Uterus (tissue), 4 donors: ENCODE data around the gene FLNB. TPM values are rescaled to one million over a fixed set of nuclear protein-coding genes. Genes with fewer than 3 reads are reported as not detected.

ENCODE experiments used
- DNase-seq, 2 donors: peaks; one replicate each; pipeline ENCODE4 v3.0.0-alpha.2; 2019 to 2020
- H3K27ac ChIP-seq, 2 donors: fragments of 200-600 bp; sonication (generic); 1 replicate in 1 of 2; 2 replicates in 1 of 2; pipeline ENCODE4 v1.5.1; 2016 to 2018
- H3K27me3 ChIP-seq, 2 donors: fragments of 200-600 bp; sonication (generic); one replicate each; pipeline ENCODE4 v1.5.1; 2018 to 2019; ENCODE audit warnings: control low read depth in 1 of 2
- H3K36me3 ChIP-seq, 2 donors: fragments of 200-600 bp; sonication (generic); one replicate each; pipeline ENCODE4 v1.5.1; 2019; ENCODE audit warnings: control low read depth in 1 of 2
- H3K4me1 ChIP-seq, 2 donors: fragments of 200-600 bp; sonication (generic); one replicate each; pipeline ENCODE4 v1.5.1; 2018 to 2019; ENCODE audit warnings: control low read depth in 1 of 2
- H3K4me3 ChIP-seq, 2 donors: fragments of 200-600 bp; sonication (generic); 1 replicate in 1 of 2; 2 replicates in 1 of 2; pipeline ENCODE4 v1.5.1; 2018 to 2019; ENCODE audit warnings: mild to moderate bottlenecking in 1 of 2
- H3K9me3 ChIP-seq, 2 donors: fragments of 200-600 bp; sonication (generic); one replicate each; pipeline ENCODE4 v1.5.1; 2019; ENCODE audit warnings: control low read depth in 1 of 2
- CTCF ChIP-seq, 4 experiments: fragments of 200-600 bp in 2 of 4; fragments of 450-650 bp in 2 of 4; sonication (generic) in 2 of 4; IDR thresholded peaks; one replicate each; pipeline ENCODE4 v1.5.1; 2016 to 2019; ENCODE audit warnings: antibody characterized with exemption in 4 of 4, mild to moderate bottlenecking in 2 of 4, moderate library complexity in 1 of 4
- POLR2A ChIP-seq, 2 donors: fragments of 450-650 bp; IDR thresholded peaks; one replicate each; pipeline ENCODE4 v1.6.1; 2016; ENCODE audit warnings: antibody characterized with exemption in 2 of 2, mild to moderate bottlenecking in 1 of 2, moderate library complexity in 1 of 2
- intact Hi-C: fragments of 100-400 bp; cut with DNase I; formaldehyde crosslinking; loops from one replicate; pipeline ENCODE4 v1.15.1; 2023; ENCODE audit warnings: low total_unique reads
- total RNA-seq, 4 donors: library from RNA; depleted of rRNA in 3 of 4; stranded (reverse); fragments of >200 nt in 3 of 4; gene quantifications; one replicate each; pipeline versions ENCODE4 v1.1.0 to v1.2.4, GENCODE V29; 2014 to 2023
- donor health status: DM: yes; HTN: yes; CAD: no.

FLNB gene
- total RNA-seq, 4 donors from 2014 or later: 52.4 to 283 (median 148) TPM

- H3K9me3 ChIP-seq: no peaks in the 10 kb centered on the region
- DNase-seq: no peak
- intact Hi-C loops: no loop called here
- no peaks in the 10 kb centered on the region for H3K36me3 ChIP-seq
- no peak overlapping the region for H3K27ac ChIP-seq
- no peaks in the 10 kb centered on the region for H3K27me3 ChIP-seq
- no peaks in the 10 kb centered on the region for H3K4me1 ChIP-seq
- H3K4me3 ChIP-seq: no peak overlapping the region
- TF ChIP-seq CTCF (IDR thresholded peaks at IDR 0.05) (no peak), POLR2A (IDR thresholded peaks at IDR 0.05) (no peak)
Observed at GRCh38 chr3:58144478-58145325, 136.5 kb downstream of the FLNB start.

- H3K36me3 ChIP-seq: no peaks in the 10 kb centered on the region
- H3K4me1 ChIP-seq: no peaks in the 10 kb centered on the region
- no peaks in the 10 kb centered on the region for H3K9me3 ChIP-seq
- no peaks in the 10 kb centered on the region for H3K27me3 ChIP-seq
- no peak for TF ChIP-seq POLR2A (IDR thresholded peaks at IDR 0.05)
- no peak for TF ChIP-seq CTCF (IDR thresholded peaks at IDR 0.05)
- no peak for DNase-seq
- no peak overlapping the region for H3K4me3 ChIP-seq
- H3K27ac ChIP-seq: no peak overlapping the region
- intact Hi-C loops: no loop called here
Observed at GRCh38 chr3:58148049-58148448, 139.8 kb downstream of the FLNB start.

GRCh38 chr3:58150130-58150809 lies 142.0 kb downstream of the FLNB start:
- no peak for TF ChIP-seq POLR2A (IDR thresholded peaks at IDR 0.05)
- TF ChIP-seq CTCF (IDR thresholded peaks at IDR 0.05): no peak
- no peaks in the 10 kb centered on the region for H3K36me3 ChIP-seq
- no peak for DNase-seq
- intact Hi-C loops: no loop called here
- no peak overlapping the region for H3K27ac ChIP-seq
- H3K4me1 ChIP-seq: no peaks in the 10 kb centered on the region
- H3K4me3 ChIP-seq: no peak overlapping the region
- H3K9me3 ChIP-seq: no peaks in the 10 kb centered on the region
- no peaks in the 10 kb centered on the region for H3K27me3 ChIP-seq

- no peak overlapping the region for H3K4me3 ChIP-seq
- no peak overlapping the region for H3K27ac ChIP-seq
- intact Hi-C loops: no loop called here
- no peaks in the 10 kb centered on the region for H3K4me1 ChIP-seq
- no peaks in the 10 kb centered on the region for H3K27me3 ChIP-seq
- H3K36me3 ChIP-seq: no peaks in the 10 kb centered on the region
- TF ChIP-seq CTCF (IDR thresholded peaks at IDR 0.05) (no peak), POLR2A (IDR thresholded peaks at IDR 0.05) (no peak)
- DNase-seq: no peak
- no peaks in the 10 kb centered on the region for H3K9me3 ChIP-seq
Observed at GRCh38 chr3:58150810-58151199, 142.6 kb downstream of the FLNB start.

- peak overlapping the region; percentile 1 to 31 for H3K27ac ChIP-seq
- DNase-seq: no peak
- TF ChIP-seq POLR2A (IDR thresholded peaks at IDR 0.05) (no peak), CTCF (IDR thresholded peaks at IDR 0.05) (no peak)
- no peak overlapping the region for H3K4me3 ChIP-seq
- no peaks in the 10 kb centered on the region for H3K36me3 ChIP-seq
- no peaks in the 10 kb centered on the region for H3K9me3 ChIP-seq
- no peaks in the 10 kb centered on the region for H3K27me3 ChIP-seq
- intact Hi-C loops: no loop called here
- no peaks in the 10 kb centered on the region for H3K4me1 ChIP-seq
Observed at GRCh38 chr3:58151637-58152036, 143.4 kb downstream of the FLNB start.
